Nucleus accumbens (tissue), 56 donors: ENCODE results near the gene CLEC17A.
"Not testable (repeated sequence)": the region's sequence is repeated elsewhere in the genome, so short reads cannot be mapped to it uniquely, and the experiment has no call there.

Experiments
- DNase-seq, 56 donors: peaks; one replicate each; lab custom pipeline; 2025; lab: John Stamatoyannopoulos, UW

CLEC17A gene

GRCh38 chr19:14558370-14559066 is 24.4 kb upstream of the CLEC17A start:
- DNase-seq = no peak

GRCh38 chr19:14559916-14560775 is 22.7 kb upstream of the CLEC17A start:
- no peak for DNase-seq

DNA sequence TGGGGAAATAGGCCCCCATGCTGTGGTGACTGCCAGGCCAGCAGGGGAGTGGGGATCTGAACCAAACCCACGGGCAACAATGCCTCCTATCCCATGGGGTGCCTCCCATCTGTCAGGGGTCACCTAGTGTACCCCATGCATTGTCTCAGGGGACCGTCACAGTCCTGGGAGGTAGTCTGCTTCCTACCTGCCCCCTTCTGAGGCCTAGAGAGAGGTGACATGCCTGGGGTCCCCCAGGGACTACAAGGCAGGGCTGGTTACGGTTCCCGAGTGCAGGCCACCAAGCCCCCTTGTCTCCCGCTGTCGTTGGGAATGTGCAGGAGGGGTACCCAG is 22.1 kb upstream of the CLEC17A start:
- no peak for DNase-seq

DNA sequence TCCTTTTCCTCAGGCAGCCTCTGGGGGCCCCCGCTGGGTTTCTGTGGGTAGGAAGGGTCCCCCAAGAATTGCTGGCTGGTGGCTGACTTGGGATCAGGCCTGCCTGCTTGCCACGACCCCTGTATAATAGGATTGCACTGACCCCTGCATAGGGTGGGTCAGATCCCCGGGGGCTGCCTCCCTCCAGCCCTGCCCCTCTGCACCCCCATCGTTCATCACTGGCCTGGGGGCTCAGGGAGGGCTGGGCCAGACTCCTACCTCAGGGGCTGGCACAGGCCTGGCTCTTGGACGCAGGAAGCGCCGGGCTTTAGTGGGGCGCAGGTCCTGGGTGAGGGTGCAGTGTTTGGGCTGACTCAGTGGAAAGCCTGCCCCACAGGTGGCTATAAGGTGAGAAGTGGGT is 21.6 kb upstream of the CLEC17A start:
- no peak for DNase-seq

DNA sequence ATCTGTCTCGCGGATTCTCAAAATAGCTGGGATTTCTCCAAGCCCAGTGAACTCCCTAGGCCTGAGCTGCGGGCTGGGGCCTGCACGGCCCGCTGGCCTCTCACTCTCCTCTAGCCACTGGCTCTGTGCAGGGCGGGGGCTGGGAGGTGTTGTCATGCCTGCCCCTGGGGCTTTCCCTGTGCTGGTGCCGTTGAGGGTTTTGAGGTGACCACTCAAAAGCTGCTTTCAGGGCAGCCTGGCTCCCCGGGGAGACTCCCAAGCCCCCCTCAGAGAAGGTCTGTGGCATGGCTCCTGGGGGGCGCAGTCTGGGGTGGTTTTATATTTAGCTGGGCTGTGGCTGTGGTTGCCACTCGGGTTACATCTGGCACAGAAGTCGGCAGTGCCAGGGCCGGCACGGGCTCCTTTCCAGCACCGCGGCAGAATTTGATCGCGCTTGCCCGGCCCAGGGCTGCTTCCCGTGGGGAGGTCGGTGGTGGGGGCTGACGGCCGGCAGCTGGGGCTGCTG is 21.0 kb upstream of the CLEC17A start:
- DNase-seq = peak in 46 of 56 donors; percentile 11 to 78 (median 62)

- DNase-seq = no peak
These were observed 20.0 kb upstream of the CLEC17A start for GRCh38 chr19:14562660-14563589.

GRCh38 chr19:14563590-14563926 is 19.3 kb upstream of the CLEC17A start:
- no peak for DNase-seq

- no peak for DNase-seq
These were observed 18.8 kb upstream of the CLEC17A start for GRCh38 chr19:14563989-14564651.

- not testable (repeated sequence) for DNase-seq
These were observed 18.1 kb upstream of the CLEC17A start for GRCh38 chr19:14564652-14565297.

GRCh38 chr19:14565298-14565679 is 17.6 kb upstream of the CLEC17A start:
- no peak for DNase-seq

- no peak for DNase-seq
These were observed 16.8 kb upstream of the CLEC17A start for GRCh38 chr19:14565765-14566711.

- DNase-seq = no peak
These were observed 16.2 kb upstream of the CLEC17A start for GRCh38 chr19:14566712-14567077.

GRCh38 chr19:14567079-14567478 is 15.8 kb upstream of the CLEC17A start:
- DNase-seq = no peak

DNA sequence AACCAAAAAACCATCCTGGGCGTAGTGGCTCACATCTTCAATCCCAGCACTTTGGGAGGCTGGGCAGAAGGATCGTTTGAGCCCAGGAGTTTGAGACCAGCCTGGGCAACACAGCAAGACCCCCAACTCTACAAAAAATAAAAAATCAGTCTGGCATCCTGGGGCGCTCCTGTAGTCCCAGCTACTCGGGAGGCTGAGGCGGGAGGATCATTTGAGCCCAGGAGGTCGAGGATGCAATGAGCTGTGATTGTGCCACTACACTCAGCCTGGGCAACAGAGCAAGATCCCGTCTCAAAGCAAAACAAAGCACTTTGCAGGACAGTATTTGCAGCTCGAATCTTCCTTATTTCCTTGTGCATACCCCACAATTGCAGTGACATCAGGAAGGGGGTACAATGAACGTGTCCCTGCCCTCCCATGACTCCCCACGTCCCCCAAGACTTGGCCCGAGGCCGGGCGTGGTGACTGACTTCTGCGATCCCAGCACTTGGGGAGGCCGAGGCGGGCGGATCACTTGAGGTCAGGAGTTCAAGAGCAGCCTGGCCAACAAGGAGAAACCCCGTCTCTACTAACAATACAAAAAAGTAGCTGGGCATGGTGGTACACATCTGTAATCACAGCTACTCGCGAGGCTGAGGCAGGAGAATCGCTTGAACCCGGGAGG is 11.9 kb upstream of the CLEC17A start:
- DNase-seq = no peak

DNA sequence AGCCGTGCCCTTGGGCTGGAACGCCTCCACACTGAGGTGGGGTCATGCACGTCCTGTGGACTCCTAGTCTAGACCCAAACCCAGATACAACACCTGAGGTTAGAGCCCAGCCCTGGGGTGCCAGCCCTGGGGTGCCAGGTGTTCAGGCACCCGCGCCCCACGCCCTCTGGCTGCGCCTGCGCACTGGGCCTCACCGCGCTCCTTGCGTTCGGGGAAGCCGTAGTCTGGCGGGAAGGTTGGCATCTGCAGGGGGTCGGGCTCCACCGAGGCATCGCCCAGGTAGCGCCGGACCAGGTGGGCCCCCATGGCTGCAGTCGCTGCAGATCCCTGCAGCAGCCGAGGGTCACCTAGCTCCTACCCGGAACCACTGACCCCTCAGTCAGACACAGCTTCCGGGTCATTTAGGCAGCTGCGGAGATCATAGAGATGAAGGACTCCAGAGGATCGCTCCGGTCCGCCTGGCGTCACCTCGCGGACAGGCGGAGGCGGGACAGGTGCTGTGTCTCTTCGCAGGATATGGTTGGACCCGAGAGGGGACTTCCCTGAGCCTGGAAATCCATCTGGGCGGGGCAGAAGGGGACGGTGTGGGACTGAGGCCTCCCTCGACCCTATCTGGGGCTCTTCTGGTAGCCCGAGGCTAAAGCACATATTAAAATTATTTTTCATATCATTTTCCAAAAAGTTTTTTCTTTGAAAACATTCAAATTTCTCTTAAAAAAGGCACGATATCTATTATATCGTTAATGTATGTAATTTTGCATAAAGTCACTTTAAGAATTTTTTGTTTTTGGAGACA is 11.0 kb upstream of the CLEC17A start, which contains the start of gene NDUFB7:
Gene NDUFB7, minus strand, starts transcription at position 372 of the 796 bp plus-strand sequence. Its CDS starts 66 bp downstream, at position 306.
- peak; percentile 53 to 96 (median 88) for DNase-seq

- no peak for DNase-seq
These were observed 7.4 kb upstream of the CLEC17A start for GRCh38 chr19:14575428-14575980.

DNA sequence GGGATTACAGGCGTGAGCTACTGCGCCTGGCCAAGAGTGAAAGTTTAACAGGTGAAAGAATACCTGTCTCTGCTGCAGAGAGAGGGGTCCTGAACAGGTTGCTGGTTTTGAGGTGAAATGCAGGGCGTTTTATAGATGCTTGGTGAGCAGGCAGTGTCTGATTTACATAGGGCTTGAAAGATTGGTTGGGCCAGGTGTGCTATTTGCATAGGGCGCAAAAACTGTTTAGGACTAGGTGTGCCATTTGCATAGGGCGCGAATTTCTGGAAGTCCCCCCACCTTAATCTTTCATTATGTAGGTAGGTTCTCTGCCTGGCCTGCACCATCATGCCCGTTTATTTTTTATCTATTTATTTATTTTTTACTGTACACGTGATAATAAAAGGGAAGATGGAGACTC is 6.5 kb upstream of the CLEC17A start:
- DNase-seq = no peak
